ENCODE results near the gene GINS1.

The GINS1 gene

DNA sequence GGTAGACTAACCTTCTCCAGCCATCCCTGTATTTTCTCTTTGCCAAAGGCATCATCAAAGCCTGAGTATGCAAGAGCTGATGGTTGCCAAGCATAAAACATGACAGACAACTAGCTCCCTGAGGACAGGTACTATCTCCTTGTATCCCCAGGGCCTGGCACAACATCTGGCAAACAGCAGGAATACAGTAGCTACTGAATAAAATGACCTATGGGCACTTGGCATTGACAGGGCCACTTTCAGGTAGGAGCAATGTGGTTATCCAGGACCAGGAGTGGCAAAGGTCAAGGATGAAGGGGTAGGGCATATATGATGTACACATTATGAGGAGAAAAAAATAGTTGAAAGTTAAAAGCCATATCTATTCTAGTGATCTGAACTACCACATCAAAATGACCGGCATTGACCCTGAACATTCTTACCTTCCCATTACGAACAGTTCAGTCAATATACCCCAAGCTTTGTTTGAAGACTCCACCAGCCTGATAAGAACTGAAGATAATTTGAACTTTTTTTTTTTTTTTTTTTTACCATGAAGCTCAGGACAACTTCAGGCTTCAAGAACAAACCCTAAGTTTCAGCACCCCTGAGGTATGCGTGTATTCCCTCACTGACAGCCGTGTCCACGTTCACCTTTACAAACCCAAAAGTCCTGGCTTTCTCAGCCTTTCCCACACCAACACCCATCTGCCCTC is 29.1 kb upstream of the GINS1 start:
- TF ChIP-seq CTCF (conservative IDR thresholded peaks at IDR 0.05; ENCODE audit: control insufficient read depth, insufficient read depth, low read depth, low read length) = no peak
- H3K4me3 ChIP-seq (ENCODE audit: control insufficient read depth, low read depth, low read length) = no peak overlapping the region
- no peak for DNase-seq (ENCODE audit: low read depth)

GRCh38 chr20:25378884-25379733 is 28.4 kb upstream of the GINS1 start:
- no peak for DNase-seq (ENCODE audit: low read depth)
- TF ChIP-seq CTCF (conservative IDR thresholded peaks at IDR 0.05; ENCODE audit: control insufficient read depth, insufficient read depth, low read depth, low read length) = no peak

GRCh38 chr20:25380945-25381614 is 26.4 kb upstream of the GINS1 start:
- no peak for DNase-seq (ENCODE audit: low read depth)
- no peak overlapping the region for H3K4me3 ChIP-seq (ENCODE audit: control insufficient read depth, low read depth, low read length)
- TF ChIP-seq CTCF (conservative IDR thresholded peaks at IDR 0.05; ENCODE audit: control insufficient read depth, insufficient read depth, low read depth, low read length) = no peak

More at GRCh38 chr20:25378884-25379733, 28.4 kb upstream of the GINS1 start:
- no peak overlapping the region for H3K4me3 ChIP-seq (ENCODE audit: control insufficient read depth, low read depth, low read length)

DNA sequence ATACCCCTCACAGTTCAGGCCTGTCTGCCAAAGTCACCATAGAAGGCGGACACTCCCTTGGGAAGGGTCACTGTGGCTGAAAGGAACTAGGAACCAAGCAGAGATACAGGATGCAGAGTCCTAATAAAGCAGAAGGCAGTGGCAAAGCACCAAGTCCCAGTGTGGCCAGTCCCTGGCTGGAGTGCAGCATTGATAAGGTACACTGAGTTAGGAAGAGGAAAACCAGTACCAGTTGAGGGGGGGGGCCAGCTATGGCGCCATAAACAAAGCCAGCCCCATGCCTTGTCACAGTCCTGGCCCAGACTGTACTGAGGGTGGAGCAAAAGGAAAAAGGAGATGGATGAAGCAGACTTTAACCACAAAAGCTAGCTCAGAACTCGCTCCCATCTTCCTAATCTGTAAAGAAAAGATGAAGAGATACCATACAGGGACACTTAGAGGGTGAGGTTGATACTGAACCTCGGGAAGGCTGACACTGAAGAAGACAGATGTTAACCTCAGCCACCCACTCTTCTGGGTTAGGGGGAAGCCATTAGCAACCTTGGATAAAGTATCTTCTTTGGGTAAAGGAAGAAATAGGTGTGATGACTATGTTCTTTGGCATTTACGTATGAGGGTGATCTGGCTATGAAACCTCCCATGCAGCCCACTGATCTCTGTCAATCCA is 24.6 kb upstream of the GINS1 start:
- DNase-seq (ENCODE audit: low read depth) = no peak
- H3K4me3 ChIP-seq (ENCODE audit: control insufficient read depth, low read depth, low read length) = no peak overlapping the region
- TF ChIP-seq CTCF (conservative IDR thresholded peaks at IDR 0.05; ENCODE audit: control insufficient read depth, insufficient read depth, low read depth, low read length) = no peak

DNA sequence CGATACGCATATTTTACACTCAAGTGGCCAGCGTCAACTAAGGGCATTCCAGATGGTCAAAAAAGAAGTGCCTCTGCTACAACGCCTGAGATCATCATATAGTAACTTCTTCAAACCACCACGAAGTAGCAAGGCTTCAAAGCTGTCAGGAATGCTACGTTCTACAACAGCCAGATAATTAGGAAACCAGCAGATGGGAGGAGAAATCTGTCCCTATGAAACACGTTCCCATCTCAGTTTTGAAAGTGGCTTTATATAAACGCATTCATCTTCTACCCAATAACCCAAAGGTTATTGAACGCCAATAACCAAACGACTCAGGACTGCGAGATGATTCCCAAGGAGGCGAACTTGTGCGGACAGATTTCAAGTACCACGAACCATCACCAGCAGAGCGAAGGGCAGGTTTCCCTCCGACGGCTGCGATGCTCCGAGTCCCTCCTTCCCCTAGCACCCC is 18.0 kb upstream of the GINS1 start:
- peak; percentile 52 for DNase-seq (ENCODE audit: low read depth)
- no peak for TF ChIP-seq CTCF (conservative IDR thresholded peaks at IDR 0.05; ENCODE audit: control insufficient read depth, insufficient read depth, low read depth, low read length)
- H3K4me3 ChIP-seq (ENCODE audit: control insufficient read depth, low read depth, low read length) = peak overlapping the region; percentile 76

DNA sequence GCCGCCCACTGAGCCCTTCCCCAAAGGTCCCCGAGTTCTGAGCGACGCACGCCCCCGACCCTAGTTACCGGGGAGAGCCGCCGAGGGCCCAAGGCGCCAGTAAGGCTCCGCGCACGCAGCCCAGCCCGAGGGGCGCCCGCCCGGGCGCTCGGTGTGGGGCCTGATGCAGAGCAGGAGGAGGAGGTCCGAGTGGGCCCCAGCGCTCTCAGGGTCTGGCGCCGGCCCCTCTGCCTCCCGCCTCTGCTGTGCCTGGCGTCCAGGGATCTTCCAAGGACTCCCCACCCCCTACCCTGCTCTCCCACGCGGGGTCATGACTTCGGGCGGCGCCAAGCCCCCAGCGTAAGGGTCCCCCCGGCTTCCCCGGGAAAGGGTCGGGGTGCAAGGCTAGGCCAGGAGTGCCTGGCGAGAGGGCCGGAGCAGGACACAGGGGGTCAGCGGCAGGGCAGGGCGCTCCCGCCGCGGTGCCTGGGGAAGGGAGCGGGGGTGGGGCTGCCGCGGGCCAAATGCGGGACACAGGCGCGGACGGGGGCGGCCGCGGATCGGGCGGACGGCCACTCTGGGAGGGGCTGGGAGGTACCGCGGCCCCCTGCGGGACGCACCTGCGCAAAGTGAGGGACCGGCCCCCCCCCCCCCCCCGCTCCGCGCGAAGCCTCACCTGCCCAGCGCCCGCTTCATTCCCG is 17.5 kb upstream of the GINS1 start:
- no peak for TF ChIP-seq CTCF (conservative IDR thresholded peaks at IDR 0.05; ENCODE audit: control insufficient read depth, insufficient read depth, low read depth, low read length)
- peak overlapping the region; percentile 76 for H3K4me3 ChIP-seq (ENCODE audit: control insufficient read depth, low read depth, low read length)
- DNase-seq (ENCODE audit: low read depth) = no peak

All from fibroblast of mammary gland (primary cell).